GM03348 (cell line): Measurements from ENCODE around the gene SIRPB2.
"Not testable (repeated sequence)": the region's sequence is repeated elsewhere in the genome, so short reads cannot be mapped to it uniquely, and the experiment has no call there.

ENCODE experiments used
- DNase-seq: peaks from one replicate; pipeline ENCODE4 v3.0.0; 2012; ENCODE audit warnings: low spot score

Gene SIRPB2

DNA sequence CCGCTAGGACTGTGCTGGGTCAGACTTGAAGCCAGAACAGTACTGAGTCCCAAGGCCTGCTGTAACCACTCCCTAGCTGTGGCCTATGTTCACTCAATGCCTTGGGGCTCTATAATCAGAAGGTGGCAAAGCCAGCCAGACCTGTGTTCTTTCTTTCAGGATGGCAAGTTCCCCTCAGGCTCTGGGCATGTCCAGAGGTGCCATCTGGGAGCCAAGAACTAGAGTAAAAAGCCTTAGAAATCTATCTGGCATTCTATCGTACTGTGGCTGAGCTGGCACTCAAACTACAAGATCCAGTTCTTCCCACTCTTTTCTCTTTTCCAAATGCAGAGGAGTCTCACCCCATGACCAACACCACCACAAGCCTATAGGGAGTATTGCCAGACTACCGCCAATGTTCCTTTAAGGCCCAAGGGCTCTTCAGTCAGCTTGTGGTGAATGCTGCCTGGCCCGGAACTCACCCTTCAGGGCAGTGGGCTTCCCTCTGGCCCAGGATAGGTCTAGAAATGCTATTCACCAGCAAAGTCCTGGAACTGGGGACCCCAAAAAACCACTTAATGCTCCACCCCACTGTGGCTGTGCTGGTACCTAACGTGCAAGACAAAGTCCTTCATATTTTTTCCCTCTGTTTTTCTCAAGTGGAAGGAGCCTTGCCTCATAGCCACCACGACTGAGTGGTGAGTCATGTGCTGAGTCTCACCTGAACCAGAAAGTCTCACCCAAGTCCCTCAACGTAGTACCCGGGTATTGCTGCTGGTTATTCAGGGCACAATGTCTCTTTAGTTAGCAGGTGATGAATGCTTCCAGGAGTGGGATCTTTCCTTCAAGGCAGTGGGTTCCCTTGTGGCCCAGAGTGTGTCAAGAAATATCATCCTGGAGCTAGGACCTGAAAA lies 8.6 kb upstream of the SIRPB2 start:
- no peak for DNase-seq

DNA sequence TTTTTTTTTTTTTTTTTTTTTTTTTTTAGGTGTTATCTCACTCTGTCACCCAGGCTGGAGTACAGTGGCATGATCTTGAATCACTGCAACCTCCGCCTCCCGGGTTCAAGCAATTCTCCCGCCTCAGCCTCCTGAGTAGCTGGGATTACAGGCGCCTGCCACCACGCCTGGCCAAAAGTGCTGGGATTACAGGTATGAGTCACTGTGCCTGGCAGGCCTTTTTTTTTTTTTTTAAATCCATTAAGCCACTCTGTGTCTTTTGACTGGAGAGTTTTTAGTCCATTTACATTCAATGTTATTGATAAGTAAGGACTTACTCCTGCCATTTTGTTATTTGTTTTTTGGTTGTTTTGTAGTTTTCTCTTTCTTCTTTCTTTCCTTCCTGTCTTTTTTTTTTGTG lies 6.2 kb upstream of the SIRPB2 start:
- DNase-seq, result not testable (repeated sequence)

DNA sequence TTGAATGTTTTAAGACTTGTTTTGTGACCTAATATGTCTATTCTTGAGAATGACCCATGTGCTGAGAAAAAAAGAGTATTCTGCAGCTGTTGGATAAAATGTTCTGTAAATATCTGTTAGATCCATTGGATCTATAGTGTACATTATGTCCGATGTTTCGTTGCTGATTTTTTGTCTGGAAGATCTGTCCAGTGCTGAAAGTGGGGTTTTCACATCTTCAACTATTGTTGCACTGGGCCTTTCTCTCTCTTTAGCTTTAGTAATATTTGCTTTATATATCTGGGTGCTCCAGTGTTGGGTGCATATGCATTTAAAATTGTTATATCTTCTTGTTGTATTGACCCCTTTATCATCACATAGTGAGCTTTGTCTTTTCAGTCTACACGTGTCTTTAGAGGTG lies 5.7 kb upstream of the SIRPB2 start:
- no peak for DNase-seq

GRCh38 chr20:1494436-1494835 lies 3.2 kb upstream of the SIRPB2 start:
- DNase-seq, result no peak

- DNase-seq, result no peak
Measured at GRCh38 chr20:1493536-1493935, 2.3 kb upstream of the SIRPB2 start.

GRCh38 chr20:1491860-1492642 lies 831 bp upstream of the SIRPB2 start:
- no peak for DNase-seq

- no peak for DNase-seq
Measured at GRCh38 chr20:1490643-1491195, 501 bp downstream of the SIRPB2 start.

DNA sequence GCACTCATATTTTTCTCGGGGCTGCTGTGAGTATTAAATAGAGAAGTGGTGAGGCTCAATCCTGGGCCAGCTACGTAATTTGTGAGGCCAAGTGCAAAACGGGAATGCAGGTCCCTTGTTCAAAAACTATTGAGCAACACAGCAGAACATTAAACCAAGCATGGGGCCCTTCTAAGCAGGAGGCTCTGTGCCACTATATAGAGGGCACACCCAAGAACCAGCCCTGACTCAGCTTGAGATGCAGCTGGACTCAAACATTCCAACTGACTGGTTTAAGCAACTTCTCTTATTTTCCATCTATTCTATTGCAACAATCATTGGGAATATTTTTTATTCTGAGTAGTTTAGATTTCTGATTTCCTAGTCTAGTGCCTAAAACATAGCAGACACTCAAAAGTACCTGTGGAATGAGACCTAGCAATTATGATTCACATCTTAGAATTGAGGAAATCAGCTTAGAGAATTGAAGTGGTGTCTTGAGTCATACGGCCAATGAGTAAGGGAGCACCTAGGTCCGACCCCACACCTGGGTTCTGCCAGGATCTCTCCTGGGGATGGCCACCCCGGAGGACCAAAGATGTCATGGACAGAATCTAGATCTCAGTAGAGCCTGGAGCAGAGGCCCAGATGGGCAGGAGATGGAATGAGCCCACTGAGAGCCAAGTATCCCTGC lies 1.3 kb downstream of the SIRPB2 start:
- DNase-seq, result peak; percentile 34

DNA sequence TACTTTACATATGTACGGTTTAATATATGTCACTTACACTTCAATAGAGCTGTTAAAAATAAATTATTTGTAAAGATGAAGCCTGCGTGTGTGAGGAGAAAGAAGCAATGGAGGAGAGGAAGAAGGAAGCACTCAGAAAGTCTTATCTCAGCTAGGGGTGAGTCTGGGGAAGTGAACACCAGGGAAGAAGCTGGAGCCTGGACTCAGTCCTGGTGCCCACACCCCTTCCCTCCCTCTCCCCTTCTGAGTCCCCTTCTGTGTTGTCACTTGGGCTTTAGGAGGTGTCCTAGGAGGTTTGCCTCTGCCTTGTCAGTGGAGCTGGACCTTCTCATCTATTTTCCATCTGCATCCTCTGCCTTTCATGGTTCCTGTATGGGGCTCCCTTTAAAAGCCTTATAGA lies 1.9 kb downstream of the SIRPB2 start:
- DNase-seq, result no peak

DNA sequence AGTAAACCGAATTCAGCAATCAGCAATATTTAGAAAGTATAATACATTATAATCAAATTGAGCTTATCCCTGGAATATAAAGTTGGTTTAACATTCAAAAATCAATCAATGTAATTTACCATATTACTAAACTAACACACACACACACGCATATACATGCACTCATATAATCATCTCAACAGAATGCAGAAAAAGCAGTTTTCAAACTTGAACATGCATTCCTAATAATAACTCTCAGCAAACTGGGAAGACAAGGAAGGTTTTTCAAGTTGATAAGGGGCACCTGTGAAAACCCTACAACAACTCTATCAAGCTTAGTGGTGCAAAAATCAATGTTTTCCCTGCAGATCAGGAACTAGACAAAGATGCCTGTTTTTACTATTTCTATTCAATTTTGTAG lies 4.7 kb downstream of the SIRPB2 start:
- DNase-seq, result no peak

GRCh38 chr20:1484438-1485116 lies 6.6 kb downstream of the SIRPB2 start:
- DNase-seq, result no peak

DNA sequence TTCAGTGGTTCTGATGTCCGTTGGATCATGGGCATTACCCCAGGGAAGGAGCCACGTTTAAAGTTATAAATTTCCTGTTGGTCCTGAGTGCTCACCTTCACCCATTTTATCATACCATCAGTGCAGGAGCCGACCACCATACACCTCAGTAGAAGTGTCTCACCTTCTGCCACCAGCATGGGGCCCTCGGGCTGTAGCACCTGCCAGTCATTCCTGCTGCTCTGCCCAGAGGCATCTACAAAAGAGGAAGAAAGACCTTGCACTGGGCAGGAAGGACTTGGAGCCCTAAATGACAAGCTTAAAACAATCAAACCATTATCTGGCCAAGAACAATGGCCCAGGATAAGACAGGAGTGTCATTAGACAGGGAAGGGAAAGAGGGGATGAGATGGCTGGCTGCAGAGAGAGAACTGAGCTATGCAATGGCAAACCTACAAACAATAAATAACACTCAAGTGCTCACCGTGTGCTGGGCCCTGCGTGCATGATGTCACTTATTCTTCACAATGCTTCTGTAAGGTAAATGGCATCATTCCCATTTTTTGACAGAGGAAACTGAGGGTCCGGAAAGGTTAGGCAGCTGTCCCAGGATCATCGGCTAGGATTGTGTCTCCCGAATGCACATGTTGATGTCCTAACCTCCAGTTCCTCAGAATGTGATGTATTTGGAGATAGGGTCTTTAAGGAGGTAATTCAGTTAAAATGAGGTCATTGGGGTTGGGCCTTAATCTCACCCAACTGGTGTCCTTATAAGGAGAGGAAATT lies 11.2 kb downstream of the SIRPB2 start:
- DNase-seq, result no peak

DNA sequence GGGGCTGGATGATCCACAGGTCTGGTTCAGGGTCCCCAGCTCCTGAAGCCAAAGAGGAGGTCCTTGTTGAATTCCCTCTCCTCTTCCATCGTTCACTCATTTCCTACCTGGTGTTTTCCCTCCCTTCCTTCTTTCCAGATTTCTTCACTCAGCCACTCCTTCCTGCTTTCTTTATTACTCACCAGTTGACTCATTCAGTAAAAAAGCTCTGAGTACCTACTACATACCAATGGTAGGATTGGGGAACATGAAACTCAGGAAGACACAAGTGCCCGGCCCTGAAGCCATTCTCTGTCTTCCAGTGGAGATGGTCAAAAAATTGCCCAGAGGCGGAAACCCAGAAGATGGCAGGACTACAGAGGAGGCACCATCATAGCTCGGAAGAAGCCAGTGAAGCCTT lies 12.7 kb downstream of the SIRPB2 start:
- DNase-seq, result peak; percentile 64

DNA sequence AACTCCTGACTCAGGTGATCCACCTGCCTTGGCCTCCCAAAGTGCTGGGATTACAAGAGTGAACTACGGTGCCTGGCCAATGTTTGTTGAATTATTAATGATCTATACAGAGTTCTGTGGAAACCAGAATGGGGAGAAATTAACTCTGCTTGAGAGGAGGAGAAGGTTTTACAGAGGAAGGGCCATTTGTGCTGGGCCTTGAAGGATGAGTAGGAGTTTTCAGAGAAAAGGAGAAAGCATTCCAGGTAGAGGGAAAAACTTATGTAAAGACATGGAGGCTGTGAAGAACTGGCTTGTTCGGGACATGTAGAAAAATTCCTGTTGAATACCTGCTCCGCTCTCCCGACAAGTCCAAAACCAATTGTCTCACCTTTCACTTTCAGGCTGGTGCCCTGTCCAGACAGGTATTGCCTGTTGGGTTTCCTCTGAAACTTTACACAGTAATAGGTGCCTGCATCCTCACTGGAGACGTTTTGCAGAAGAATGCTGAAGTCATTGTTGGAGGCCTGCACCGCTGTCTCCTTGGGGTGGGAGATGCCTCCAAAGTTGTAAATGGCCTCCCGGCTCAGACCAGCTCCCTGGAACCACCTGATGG lies 13.2 kb downstream of the SIRPB2 start:
- no peak for DNase-seq

GRCh38 chr20:1474817-1475603 lies 16.2 kb downstream of the SIRPB2 start:
- DNase-seq, result no peak

- no peak for DNase-seq
Measured at GRCh38 chr20:1474325-1474724, 16.9 kb downstream of the SIRPB2 start.

DNA sequence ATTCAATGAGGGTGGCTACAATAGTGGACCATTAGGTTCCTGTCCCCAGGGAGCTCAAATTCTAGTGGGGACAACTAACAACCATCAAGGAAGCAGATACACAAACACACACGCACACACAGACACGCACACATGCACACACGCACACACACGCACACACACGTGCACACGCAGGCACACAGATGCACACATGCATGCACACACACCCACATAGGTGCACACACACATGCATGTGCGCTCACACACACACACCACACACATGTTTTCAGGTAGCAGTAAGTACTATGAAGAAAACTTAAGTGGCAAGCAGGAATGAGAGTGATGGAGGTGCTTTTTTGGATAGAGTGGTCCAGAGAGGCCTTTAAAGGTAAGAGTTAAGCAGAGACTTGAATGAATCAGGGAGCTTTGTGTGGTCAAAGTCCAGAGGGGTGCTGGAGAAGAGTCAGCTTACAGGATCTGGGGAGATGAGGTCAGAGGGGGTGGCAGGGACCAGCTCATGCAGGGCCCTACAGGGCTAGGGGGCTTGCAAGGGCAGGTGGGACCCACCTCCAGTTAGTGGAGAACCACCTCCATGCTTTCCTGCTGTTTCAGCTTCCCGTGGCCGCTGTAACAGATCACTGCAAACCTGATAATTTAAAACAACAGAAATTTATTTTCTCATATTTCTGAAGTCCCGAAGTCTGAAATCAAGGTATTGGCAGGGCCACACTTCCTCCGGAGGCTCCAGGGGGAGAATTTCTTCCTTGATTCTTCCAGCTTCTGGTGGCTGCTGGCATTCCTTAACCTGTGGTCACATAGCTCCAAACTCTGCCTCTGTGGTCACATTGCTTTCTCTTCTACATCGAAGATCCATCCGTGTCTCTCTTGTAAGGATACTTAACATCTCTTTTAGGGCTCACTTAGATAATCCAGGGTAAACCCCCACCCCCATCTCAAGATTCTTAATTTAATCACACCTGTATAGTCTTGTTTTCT lies 17.7 kb downstream of the SIRPB2 start:
- DNase-seq, result no peak

DNA sequence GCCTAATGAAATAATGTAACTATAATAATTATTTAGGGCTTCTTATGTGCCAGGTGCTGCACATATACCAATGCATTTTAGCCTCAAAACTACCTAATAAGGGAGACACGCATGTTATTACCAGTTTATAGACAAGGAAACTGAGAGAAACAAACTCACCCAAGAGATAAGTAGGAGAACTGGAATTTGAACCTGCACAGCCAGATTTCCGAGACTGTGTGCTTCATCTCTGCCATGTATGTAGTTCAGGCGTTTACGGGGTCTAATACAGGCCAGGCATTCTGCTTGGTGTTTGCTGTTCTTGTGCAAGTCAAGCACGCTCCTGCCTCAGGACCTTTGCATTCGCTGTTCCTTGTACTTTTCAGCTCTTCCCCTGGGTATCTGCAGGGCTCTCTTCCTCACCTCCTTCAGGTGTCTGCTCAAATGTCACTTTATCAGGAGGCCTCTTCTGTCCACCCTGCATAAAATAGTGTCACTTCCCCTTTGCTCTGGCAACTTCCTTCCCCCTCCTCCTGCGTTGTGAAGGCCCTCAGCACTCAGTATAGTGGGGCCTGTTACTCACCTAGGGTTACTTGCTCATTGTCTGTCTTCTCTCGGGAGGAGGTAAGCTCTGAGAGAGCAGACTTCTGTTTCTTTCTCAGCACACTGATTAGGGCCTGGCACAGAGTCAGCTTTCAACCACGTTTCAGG lies 18.5 kb downstream of the SIRPB2 start:
- no peak for DNase-seq
